Mammary epithelial cell (primary cell): ENCODE data around the gene COL2A1.

Source experiments
- EZH2 ChIP-seq: IDR thresholded peaks from 2 replicates; pipeline ENCODE4 v1.6.1; 2012; ENCODE audit warnings: low read length, inconsistent platforms, borderline replicate concordance
- TF ChIP-seq, protein P1 (sequence below), 2 donors: IDR thresholded peaks in 1 of 2; conservative IDR thresholded peaks in 1 of 2; 2 replicates each; pipeline ENCODE4 v1.5.1; 2011 to 2012; ENCODE audit warnings: inconsistent platforms in 2 of 2, low read length in 2 of 2, mild to moderate bottlenecking in 2 of 2, control low read depth in 1 of 2, low read depth in 1 of 2; ENCODE audit not compliant: insufficient read depth in 1 of 2; ENCODE audit errors: extremely low read depth in 1 of 2

DNA sequence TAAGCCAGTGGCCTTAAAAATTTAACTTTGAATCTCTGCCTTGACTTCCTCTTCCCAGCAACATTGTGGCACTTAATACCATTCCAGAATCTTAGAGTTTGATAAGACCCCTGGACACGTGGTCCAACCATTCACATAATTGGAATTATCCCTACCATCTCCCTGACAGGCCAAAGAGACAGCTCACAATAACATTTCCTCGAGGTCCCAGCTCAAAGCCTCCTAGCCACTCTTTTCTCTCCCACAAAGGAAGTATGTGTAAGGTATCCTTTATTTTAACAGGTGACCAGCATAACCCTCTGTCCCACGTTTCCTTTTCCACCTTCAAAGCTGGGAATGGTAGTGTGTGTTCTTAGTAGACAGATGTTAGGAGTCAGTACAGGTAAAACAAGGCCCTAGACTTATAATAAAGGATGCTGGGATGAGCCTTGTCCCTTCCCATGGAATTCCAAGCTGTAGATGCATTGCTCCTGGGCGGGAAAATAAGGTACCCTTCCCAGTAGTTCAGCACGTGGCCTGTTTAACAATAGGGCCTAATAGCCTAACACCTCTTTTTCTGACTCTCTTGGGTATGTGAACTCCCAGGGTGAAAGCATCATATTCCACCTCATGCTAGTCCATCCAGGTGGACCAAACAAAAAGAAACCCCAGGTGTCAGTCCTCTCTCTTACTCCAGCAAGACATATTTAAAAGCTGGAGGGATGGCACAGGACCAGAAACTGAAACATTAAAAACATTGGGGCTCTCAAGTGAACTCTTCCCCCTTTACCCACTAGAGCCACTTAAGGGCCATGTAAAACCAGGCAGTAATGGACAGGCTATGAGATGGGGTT lies 37.5 kb upstream of the COL2A1 start:
- TF ChIP-seq EZH2, result no peak
- TF ChIP-seq, protein P1, sequence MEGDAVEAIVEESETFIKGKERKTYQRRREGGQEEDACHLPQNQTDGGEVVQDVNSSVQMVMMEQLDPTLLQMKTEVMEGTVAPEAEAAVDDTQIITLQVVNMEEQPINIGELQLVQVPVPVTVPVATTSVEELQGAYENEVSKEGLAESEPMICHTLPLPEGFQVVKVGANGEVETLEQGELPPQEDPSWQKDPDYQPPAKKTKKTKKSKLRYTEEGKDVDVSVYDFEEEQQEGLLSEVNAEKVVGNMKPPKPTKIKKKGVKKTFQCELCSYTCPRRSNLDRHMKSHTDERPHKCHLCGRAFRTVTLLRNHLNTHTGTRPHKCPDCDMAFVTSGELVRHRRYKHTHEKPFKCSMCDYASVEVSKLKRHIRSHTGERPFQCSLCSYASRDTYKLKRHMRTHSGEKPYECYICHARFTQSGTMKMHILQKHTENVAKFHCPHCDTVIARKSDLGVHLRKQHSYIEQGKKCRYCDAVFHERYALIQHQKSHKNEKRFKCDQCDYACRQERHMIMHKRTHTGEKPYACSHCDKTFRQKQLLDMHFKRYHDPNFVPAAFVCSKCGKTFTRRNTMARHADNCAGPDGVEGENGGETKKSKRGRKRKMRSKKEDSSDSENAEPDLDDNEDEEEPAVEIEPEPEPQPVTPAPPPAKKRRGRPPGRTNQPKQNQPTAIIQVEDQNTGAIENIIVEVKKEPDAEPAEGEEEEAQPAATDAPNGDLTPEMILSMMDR (conservative IDR thresholded peaks at IDR 0.05 in 1 of 2, IDR thresholded peaks at IDR 0.05 in 1 of 2; ENCODE audit: extremely low read depth in 1 of 2, insufficient read depth in 1 of 2, low read depth in 1 of 2, low read length in 2 of 2), result no peak
